Fibroblast of peridontal ligament (primary cell): Measurements from ENCODE around the gene TMEM150A.
A peak's percentile ranks its signal among the peaks of the same experiment; 100 is the strongest.
"Not testable (repeated sequence)": the region's sequence is repeated elsewhere in the genome, so short reads cannot be mapped to it uniquely, and the experiment has no call there.

Experiments used
- DNase-seq: peaks from one replicate; pipeline ENCODE4 v3.0.0-alpha.2; 2010; ENCODE audit errors: extremely low read depth

The TMEM150A gene

GRCh38 chr2:85611705-85612587 is 9.4 kb upstream of the TMEM150A start, which contains the start of gene C2orf68:
Gene C2orf68 (minus strand): TSS chr2:85612066. CDS start chr2:85611984, 82 bp downstream.
- peak; percentile 77 for DNase-seq

GRCh38 chr2:85611217-85611704 is 8.8 kb upstream of the TMEM150A start:
- no peak for DNase-seq

GRCh38 chr2:85607268-85608215 is 5.0 kb upstream of the TMEM150A start:
- DNase-seq: no peak

GRCh38 chr2:85606116-85606455 is 3.6 kb upstream of the TMEM150A start:
- no peak for DNase-seq

GRCh38 chr2:85605406-85606115 is 3.1 kb upstream of the TMEM150A start:
- DNase-seq: peak; percentile 97

- no peak for DNase-seq
Observed at GRCh38 chr2:85604568-85605339, 2.3 kb upstream of the TMEM150A start.

GRCh38 chr2:85604133-85604444 is 1.6 kb upstream of the TMEM150A start:
- DNase-seq: not testable (repeated sequence)

- DNase-seq: peak; percentile 51
Observed at GRCh38 chr2:85601771-85602475, 575 bp downstream of the TMEM150A start.

- no peak for DNase-seq
Observed at GRCh38 chr2:85600951-85601770, 1.3 kb downstream of the TMEM150A start.

GRCh38 chr2:85600235-85600575 is 2.3 kb downstream of the TMEM150A start:
- no peak for DNase-seq

GRCh38 chr2:85599468-85600234 is 2.8 kb downstream of the TMEM150A start:
- no peak for DNase-seq

- DNase-seq: no peak
Observed at GRCh38 chr2:85598594-85599340, 3.7 kb downstream of the TMEM150A start.

- DNase-seq: no peak
Observed at GRCh38 chr2:85597241-85597640, 5.3 kb downstream of the TMEM150A start.

- no peak for DNase-seq
Observed at GRCh38 chr2:85596486-85597143, 5.9 kb downstream of the TMEM150A start.

GRCh38 chr2:85596026-85596333 is 6.5 kb downstream of the TMEM150A start:
- no peak for DNase-seq

GRCh38 chr2:85595301-85596025 is 7.0 kb downstream of the TMEM150A start, which contains the start of gene RNF181:
Gene RNF181 (plus strand): TSS chr2:85595745. CDS start chr2:85595764, 19 bp downstream.
- DNase-seq: peak; percentile 100

- no peak for DNase-seq
Observed at GRCh38 chr2:85594715-85595300, 7.7 kb downstream of the TMEM150A start.
